SIG-M5 treated with dmso at 0.1 percent for 504 hours (cell line): Measurements from ENCODE around the gene CACNA1B.

Experiments used
- DNase-seq: peaks from one replicate; lab custom pipeline; 2025; ENCODE audit not compliant: unreplicated experiment; lab: John Stamatoyannopoulos, UW

The CACNA1B gene

DNA sequence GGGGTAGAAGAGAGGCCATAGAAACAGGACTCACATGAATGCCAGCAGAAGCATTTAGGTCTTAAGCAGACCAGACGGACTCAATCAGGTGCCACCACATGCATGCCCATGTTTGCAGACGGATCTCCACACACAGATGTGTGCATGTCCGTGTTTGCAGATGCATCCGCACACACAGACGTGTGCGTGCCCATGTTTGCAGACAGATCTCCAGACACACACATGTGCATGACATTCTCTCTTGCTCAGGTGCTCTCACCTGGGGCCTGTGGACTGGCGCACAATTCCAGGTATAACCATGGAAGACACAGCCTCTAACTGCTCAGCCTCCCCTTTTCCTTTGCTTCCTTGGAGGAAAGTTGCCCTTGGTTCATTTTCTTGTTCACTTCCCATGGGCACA is 148.3 kb downstream of the CACNA1B start:
- no peak for DNase-seq

DNA sequence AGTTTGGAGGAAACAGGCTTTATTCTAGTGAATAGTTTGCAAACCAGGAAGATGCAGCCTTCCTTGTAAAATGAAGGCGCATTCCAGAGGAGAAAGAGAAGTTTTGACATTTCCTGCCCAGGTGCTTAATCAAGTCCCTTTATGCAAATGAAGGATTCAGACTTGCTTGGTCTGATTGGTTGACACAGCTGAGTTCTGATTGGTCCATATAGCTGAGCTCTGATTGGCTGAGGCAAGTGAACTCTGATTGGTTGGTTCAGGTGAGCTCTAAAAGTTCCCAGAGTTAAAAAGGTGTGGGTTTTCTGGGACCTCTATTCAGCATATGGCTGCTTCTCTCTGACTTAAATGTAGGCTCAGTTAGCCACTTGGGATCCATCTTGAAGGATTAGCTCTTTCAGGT is 151.0 kb downstream of the CACNA1B start:
- DNase-seq = no peak

DNA sequence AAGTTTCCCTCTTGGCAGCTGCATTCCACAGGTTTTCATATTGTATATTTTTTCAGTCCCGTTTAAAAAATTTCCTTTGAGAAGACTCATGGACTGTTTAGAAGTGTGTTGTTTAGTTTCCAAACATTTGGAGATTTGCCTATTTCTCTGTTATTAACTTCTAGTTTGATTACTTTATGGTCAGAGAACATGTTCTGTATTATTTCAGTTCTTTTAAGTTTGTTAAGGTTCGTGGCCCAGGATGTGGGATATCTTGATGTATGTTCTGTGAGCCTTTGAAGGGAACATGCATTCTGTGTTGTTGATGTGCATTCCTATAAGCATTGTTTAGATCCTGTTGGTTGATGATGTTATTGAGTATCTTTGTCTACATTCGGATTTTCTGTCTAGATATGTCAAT is 153.6 kb downstream of the CACNA1B start:
- no peak for DNase-seq

DNA sequence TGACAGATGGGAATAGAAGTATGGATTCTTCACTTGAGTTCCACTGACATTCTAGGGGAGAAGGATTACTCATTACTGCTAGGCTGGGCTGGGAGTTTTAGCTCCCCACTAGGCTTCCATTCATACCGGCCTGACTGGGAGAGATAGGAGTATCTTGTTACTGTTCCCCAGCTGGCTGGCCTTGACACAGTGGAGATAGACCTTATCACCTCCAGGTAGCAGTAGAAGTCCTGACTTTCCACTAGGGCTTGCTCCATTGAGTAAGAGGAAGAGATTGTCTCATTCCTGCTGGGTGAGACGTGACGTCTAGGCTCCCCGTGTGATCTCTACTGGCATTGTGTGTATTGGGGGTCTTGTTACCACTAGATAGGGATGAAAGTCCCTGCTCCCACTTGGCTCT is 156.4 kb downstream of the CACNA1B start:
- no peak for DNase-seq

DNA sequence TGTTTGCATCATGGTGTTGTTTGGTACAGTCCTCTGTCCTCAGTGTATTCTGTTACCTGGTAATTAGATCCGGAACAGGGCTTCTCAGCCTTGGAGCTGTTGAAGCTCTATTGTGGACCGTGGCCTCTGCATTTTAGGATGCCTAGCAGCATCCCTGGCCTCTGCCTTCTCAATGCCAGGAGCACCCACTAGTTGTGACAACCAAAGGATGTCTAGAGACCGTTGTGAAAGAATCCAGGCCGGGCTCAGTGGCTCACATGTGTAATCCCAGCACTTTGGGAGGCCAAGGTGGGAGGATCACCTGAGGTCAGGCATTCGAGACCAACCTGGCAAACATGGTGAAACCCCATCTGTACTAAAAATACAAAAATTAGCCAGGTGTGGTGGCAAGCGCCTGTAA is 159.6 kb downstream of the CACNA1B start:
- no peak for DNase-seq

DNA sequence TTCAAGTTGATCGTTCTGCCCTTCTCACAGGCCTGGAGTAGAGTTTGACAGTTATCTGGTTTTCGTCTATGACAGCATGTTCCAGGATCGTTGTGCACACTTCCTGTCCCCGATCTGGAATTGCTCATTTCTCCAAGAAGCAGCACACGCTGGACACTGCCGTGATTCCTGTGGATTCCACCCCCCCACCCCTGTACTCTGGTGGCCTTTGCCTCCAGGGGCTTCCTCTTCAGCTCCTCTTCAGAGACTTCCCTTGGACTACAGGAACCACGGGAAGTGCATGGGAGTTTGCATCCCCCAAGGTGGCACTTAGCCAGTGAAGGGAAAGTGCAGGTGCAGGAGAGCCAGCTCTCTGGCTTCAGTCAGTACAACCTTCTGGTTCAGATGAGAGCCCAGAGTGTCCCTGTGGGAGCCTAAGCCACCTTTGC is 160.7 kb downstream of the CACNA1B start:
- DNase-seq = no peak

DNA sequence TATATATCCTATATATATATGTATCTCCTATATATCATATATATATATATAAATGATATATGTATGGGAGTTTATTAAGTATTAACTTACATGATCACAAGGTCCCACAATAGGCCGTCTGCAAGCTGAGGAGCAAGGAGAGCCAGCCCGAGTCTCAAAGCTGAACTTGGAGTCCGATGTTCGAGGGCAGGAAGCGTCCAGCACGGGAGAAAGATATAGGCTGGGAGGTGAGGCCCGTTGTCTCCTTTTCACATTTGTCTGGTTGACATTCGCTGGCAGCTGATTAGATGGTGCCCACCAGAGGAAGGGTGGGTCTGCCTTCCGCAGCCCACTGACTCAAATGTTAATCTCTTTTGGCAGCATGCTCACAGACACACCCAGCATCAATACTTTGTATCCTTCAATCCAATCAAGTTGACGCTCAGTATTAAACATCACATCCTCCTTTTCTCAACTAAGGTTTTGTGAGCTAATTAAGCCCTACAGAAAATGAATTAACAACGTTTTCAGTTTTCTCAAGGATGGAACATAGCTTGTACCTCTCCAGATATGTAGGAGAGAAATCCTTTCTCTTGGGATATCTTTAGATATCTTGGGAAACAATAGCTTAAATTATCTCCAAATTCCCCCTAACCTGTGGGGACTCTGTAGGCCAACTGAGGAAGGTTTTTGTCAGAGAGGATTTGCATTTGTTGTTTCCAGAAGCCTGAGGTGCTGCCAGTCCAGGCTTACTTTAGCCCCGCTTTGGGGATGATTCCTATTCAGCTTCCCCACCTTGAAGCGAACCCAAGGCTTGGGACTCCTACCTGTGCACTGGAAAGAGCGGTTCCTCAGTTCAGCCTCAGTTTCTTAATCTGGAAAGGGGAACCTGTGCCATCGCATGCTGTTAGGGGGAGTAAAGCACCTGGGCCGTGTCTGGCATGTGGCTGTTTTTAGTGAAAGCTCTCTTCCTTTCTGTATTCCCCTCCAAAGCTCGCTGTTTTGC is 163.2 kb downstream of the CACNA1B start:
- no peak for DNase-seq

DNA sequence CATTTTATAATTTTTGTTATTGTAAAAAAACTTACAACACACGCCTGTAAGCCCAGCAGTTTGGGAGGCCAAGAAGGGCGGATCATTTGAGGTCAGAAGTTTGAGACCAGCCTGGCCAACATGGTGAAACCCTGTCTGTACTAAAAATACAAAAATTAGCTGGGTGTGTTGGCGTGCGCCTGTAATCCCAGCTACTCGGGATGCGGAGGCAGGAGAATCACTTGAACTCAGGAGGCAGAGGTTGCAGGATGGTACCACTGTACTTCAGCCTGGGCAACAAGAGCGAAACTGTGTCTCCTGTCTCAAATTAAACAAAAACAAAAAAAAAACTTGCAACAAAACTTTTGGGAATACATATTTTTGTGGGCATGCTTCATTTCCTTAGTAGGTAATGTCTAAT is 164.6 kb downstream of the CACNA1B start:
- no peak for DNase-seq

DNA sequence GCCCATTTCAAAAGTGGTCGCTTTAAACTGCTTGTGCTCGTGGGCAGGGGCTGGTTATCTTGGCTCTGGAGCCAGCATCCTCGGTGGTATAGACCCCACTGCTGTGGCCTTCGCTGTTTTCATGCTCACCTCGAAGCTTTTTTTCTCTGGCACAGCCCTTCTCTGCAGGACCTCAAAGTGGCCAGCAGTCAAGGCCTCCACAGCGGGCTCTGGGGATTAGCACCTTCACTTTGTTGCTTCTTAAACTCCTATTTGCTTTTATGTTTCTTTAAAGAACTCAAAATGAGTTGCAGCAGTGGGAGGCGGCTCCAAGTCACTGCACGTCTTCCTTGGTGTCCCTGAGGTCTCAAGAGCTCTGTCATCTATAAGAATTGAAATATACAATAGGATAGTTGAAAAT is 165.1 kb downstream of the CACNA1B start:
- DNase-seq = no peak

DNA sequence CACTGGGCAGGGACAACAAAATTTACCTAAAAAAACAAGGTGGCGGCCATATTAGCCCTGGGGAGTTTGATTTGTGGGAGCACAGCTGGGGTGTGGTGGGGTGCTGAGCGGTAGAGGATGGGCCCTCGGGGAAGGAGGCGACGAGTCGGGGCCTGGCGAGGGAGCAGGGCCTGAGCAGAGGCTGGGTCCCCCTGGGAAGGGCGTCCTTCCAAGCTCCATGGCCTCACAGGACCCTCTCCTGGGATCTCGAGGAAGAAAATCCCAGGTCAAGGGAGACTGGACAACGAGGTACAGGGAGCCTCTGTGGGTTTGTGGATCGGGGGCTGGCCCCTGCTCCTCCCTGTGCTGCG is 165.5 kb downstream of the CACNA1B start:
- DNase-seq = no peak

DNA sequence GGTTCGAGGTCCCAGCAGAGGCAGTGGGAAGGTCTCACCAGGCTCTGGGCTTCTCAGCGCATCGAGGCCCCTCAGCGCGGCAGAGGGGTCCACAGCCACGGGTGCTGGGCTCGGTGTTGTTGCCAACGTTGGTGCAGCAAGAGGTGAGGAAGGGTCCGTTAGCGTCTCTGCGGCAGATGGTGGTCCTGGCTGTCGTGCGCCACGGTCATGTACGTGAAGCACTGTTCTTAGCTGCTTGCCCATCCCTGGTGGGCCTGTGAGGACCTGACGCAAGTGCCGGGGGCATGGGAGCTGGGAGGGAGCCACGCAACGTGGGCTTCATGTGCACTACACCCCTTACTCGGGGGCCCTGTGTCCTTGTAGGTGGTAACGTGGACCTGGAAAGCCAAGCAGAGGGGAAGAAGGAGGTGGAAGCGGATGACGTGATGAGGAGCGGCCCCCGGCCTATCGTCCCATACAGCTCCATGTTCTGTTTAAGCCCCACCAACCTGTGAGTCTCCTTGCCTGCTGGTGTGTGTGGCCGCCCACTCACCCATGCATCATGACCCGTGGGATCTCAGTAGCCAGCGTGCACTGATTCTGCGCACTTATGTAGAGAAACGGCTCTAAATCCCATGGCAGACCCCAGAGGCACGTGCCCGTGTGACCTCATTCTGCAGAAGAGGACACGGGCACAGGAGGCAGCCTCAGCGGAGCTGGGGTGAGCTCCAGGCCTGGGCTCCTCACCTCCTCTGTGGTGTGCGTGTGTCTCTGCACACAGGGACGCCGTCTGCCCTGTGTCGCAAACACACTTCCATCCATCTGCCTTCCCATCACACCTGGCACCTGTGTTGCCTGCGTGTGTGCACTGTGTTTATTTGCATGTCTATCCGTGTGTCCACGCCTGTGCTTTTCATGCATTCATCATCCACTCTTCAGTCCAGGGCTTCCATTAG is 166.1 kb downstream of the CACNA1B start:
- no peak for DNase-seq

DNA sequence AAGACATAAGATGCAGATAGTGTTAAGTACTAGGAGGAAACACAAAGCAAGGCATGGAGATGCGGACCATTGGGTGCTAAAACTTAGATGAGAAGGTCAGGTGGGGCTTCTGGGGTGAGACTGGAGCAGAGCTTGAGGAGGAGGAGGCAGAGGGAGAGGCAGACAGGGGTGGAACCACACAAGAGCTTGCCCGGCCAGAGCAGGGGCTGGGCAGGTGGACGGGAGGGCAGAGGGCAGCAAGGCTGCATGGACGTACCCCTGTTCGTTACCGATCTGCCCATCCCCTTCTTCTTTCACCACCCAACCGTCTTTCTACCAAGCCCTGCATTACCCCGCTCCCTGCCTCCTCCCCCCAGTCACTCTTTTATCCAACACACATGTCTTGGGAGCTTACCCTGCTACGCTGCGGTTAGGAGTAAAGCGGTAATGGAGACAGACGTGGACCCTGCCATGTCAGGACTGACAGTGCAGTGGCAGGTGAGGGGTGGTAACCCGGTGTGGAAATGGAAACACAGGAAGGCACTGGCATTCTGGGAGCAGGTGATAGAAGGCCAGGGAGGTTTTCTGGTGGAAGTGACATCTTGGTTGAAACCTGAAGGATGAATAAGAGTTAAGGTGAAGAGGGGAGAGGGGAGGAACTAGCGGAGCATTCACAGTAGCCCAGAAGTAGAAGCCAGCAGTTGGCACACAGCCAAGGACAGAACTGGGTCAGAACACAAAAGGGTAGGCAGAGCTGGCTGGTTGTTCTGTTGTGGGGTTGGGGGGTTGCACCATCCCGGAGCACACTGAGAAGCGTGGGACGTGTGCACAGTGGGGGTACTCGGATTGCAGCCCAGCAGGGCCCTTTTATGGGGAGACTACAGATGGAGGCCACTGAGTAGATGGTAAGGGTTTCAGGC is 167.2 kb downstream of the CACNA1B start:
- DNase-seq = no peak

DNA sequence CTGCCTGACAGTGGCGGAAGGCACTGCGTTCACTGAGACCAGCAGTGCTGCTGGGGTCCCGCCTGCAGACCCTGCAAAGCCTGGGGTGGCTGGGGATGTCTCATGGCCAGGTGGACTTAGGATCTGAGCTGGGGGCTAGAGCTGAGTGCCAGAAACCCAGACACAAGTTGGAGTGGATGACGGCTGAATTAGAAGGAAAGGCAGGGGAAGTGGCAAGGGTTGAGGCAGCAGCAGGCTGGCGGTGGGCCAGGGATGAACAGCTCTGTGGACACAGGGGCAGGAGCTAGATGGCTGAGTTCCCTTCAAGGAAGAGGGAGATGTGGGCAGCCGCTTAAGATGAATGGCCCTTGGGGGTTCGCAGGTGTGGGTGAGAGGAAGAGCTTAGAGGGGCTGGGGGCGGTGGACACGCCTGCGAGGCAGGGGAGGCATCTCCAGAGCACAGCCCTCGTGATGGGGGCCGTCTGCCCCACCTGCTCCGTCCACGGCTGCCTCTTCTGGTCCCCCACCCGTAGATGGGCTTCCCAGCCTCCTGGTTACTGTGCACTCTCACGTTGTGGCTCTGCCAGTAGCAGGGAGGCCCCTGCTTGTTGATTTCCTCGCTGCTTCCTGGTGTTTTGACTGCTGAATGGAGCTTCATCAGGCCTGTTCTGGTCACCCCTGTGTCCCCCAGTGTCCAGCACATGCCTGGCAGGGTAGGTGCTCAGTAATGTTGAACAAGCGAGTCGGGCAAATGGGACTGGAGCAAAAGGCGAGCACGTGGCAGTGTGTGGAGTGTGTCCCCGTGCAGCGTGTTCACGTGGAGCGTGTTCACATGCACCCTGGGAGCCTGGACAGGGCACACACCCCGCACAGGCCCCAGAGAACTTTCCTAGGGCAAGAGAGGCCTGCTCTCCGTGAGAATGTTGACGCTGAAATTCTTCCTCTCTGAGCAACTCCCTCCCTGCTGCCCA is 168.2 kb downstream of the CACNA1B start:
- no peak for DNase-seq

DNA sequence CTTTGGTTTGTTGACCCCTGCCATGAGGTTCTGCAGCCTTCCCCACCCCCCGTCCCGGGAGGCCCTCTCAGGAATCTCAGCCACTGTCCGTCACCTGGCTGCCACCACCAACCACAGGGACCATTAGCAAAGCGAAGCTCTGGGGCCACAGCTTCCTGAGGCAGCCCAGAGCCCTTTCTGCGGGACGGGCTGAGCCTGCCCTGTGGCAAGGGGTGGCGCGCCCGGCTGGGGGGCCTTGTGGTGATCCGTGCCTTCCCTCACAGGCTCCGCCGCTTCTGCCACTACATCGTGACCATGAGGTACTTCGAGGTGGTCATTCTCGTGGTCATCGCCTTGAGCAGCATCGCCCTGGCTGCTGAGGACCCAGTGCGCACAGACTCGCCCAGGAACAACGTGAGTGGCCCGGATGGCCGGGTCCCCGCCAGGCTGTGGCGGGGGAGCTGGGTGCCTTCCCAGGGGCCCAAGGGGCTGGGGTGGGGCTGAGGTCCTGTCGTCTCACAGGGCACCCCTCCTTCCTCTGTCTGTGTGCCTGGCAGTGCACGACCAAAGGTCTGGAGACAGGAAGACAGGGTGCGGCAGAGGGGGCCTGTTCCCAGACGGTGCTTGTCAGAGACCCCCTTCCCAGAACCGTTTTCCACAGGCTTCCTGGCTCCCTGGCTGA is 169.2 kb downstream of the CACNA1B start:
- DNase-seq = no peak

DNA sequence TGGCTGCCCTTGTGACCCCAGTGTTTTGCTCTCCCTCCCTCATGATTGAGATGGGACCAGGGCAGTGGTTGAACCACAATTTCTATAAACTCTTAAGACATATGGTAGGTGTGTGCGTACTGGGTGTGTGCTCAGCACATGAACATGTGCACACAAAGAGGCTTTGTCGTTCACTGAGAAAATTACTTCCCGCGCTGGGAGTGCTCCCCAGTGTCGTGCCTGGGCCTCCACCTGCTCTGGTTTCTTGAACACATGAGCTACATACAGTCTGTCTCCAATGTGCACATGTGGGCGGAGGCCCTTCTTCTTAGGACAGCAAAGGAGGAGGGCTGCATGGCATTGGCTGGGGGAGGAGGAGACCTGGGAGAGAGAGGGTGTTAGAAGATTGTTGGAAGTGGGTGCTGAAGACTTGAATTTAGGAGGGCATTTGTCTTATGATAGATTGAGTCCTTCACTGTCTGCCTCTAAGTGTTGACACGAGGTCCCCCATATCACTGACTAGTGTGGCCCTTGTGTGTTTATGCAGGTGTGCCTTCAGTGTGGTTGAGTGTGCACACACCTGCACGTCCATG is 170.0 kb downstream of the CACNA1B start:
- no peak for DNase-seq

DNA sequence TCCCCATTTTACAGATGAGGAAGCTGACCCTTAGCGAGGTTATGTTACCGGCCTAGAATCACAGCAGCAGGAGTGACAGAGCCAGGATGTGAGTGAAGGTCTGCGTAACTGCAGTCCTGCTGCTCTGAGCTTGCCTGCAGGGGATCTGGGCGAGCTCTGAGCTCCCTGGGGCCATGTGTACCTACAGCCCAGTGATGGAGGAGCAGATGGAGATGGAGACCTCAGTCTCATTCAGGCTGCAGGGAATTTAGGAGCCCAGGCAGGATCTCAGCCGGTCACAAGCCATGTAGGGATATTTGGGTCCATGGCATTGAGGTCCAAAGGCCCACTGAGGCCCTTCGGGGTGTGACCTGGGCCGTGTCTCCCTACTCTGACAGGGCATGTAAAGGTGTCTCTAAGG is 170.6 kb downstream of the CACNA1B start:
- no peak for DNase-seq

DNA sequence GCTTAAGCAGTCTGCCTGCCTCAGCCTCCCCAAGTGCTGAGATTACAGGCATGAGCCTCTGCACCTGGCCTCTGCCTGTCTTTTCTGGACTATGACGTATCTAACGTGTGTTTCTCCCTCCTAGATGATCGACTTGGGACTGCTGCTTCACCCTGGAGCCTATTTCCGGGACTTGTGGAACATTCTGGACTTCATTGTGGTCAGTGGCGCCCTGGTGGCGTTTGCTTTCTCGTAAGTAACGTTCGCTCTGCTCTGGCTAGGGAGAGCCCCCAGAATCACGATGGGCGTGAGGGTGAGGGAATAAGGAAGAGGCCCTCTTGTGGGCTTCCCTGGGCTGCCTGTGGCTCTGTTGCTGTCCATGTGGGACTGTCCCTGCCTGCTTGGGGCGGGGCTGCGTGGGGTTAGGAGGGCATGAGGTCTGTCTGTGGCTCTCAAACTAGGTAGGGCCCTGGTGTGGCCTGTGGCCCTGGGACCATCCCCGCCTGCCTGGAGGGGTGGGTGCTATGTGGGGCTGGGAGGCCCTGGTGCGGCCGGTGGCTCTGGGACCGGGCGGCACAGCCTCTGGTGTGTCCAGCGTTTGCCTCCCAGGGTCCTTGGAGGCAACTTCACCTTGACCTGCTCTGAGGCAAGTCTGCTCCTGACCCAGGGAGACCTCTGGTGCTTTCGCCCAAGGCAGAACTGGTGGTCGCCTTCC is 171.7 kb downstream of the CACNA1B start:
- no peak for DNase-seq

DNA sequence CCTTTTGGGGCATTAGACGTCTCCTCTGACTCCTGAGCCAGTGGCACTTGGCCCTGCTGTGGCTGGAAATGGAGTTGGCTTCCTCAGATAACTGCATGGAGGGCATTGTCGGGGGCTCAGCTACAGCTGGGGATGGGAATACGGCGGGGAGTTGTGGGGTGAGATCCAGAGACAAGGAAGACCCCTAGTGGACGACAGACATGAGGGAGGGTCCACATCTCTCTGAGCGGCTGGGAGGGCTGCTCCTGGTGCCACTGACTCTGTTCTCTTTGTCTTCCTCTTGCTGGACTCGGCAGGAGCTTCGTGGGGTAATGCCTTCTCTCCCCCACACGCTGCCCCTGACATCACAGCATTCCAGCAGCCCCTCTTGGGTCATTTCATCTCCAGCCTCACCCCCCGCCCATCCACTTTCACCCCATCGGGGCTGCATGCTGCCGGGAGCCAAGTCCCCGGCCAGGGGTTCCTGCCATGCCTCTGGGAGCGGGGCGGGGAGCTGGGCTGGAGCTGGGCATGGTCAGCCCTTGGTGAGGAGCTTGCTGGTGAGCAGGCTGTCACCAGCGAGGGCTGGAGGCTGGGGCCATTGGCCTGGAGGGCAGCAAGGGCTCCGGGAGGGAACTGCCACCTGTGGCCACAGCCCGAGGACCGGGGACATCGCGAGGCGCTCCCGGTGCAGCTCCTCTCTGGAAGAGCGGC is 172.3 kb downstream of the CACNA1B start:
- no peak for DNase-seq
